Tibial nerve (tissue), 4 donors: Measurements from ENCODE around the gene TACO1. TPM values are rescaled to one million over a fixed set of nuclear protein-coding genes. Genes with fewer than 3 reads are reported as not detected.

Source experiments
- DNase-seq, 2 donors: peaks; one replicate each; pipeline ENCODE4 v3.0.0-alpha.2; 2019; ENCODE audit warnings: low spot score in 2 of 2
- H3K27ac ChIP-seq, 4 donors: fragments of 200-600 bp; sonication (generic) in 3 of 4; one replicate each; pipeline ENCODE4 v1.5.1; 2017 to 2019; ENCODE audit warnings: mild to moderate bottlenecking in 1 of 4
- H3K27me3 ChIP-seq, 2 donors: fragments of 200-600 bp; sonication (generic) in 1 of 2; one replicate each; pipeline versions ENCODE4 v1.5.1 to v1.6.0; 2017 to 2019
- H3K36me3 ChIP-seq, 3 donors: fragments of 200-600 bp; sonication (generic); one replicate each; pipeline ENCODE4 v1.5.1; 2018 to 2019
- H3K4me1 ChIP-seq, 4 donors: fragments of 200-600 bp; sonication (generic) in 3 of 4; one replicate each; pipeline ENCODE4 v1.5.1; 2017 to 2019
- H3K4me3 ChIP-seq, 4 donors: fragments of 200-600 bp; sonication (generic) in 3 of 4; one replicate each; pipeline ENCODE4 v1.5.1; 2017 to 2019; ENCODE audit warnings: mild to moderate bottlenecking in 1 of 4, moderate library complexity in 1 of 4
- H3K9me3 ChIP-seq, 4 donors: fragments of 200-600 bp; sonication (generic) in 3 of 4; one replicate each; pipeline ENCODE4 v1.5.1; 2017 to 2019
- EP300 ChIP-seq, 2 donors: sonication (generic); formaldehyde crosslinking; IDR thresholded peaks; one replicate each; pipeline ENCODE4 v1.6.1; 2017; ENCODE audit warnings: antibody characterized with exemption in 2 of 2, mild to moderate bottlenecking in 1 of 2
- POLR2A ChIP-seq, 2 donors: fragments of 450-650 bp; IDR thresholded peaks; one replicate each; pipeline ENCODE4 v1.6.1; 2017; ENCODE audit warnings: antibody characterized with exemption in 2 of 2, mild to moderate bottlenecking in 2 of 2, moderate library complexity in 2 of 2
- WGBS, 2 donors: methylation state at CpG; one replicate each; pipeline ENCODE4 v1.1.5; 2018; 5-methylcytosine and 5-hydroxymethylcytosine counted together
- total RNA-seq, 4 donors: library from RNA; depleted of rRNA; stranded (reverse); fragments of >200 nt; gene quantifications; one replicate each; pipeline ENCODE4 v1.1.0, GENCODE V29; 2016
- TF ChIP-seq, protein P1 (sequence below), 5 experiments: fragments of 200-600 bp in 3 of 5; fragments of 450-650 bp in 2 of 5; sonication (generic) in 3 of 5; IDR thresholded peaks; one replicate each; pipeline ENCODE4 v1.5.1; 2016 to 2019; ENCODE audit warnings: antibody characterized with exemption in 5 of 5, mild to moderate bottlenecking in 3 of 5, moderate library complexity in 2 of 5

The TACO1 gene
- total RNA-seq, 4 donors from 2014 or later, result 9.8 to 18.0 (median 13.3) TPM

DNA sequence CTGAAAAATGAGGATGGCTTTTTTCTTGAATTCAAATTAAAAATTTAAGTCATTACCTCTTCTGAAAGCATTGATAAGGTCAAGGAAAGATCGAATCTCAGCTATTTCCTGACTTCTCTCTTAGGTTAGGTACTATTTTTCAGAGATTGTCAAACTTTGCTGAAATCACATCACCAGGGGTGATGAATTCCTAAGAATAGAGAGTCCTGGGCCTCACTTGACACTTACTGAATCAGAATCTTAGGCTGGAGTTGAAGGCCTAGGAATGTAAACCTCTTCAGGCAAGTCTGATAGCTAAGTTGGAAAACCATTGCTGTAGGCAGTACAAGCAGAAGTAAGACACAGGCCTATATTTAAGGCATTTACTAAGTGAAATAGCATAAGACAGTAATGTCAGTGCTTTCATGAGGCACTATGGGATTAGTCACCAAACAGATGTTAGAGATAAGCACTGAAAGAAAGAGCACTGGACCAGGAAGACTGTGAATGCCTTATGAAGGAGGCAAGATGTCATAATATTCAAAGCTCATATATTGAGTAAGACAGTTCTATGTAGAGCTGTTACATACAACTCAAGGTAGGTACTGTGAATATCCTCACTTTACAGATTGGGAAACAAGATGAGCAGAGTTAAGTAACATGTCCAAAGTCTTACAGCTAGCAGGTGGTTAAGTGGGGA lies 28.9 kb upstream of the TACO1 start:
- Histone ChIP-seq H3K9me3 (no peaks in the 10 kb centered on the region), H3K27ac (no peak overlapping the region), H3K36me3 (no peaks in the 10 kb centered on the region), H3K27me3 (no peaks in the 10 kb centered on the region), H3K4me3 (no peak overlapping the region), H3K4me1 (peaks cover 0 to 14% (median 0%) of the 10 kb centered on the region in 4 donors)
- 92 to 94% methylated on average over 1 of the region's 1 CpG for WGBS, 2 donors
- DNase-seq, result no peak
- TF ChIP-seq, protein P1, sequence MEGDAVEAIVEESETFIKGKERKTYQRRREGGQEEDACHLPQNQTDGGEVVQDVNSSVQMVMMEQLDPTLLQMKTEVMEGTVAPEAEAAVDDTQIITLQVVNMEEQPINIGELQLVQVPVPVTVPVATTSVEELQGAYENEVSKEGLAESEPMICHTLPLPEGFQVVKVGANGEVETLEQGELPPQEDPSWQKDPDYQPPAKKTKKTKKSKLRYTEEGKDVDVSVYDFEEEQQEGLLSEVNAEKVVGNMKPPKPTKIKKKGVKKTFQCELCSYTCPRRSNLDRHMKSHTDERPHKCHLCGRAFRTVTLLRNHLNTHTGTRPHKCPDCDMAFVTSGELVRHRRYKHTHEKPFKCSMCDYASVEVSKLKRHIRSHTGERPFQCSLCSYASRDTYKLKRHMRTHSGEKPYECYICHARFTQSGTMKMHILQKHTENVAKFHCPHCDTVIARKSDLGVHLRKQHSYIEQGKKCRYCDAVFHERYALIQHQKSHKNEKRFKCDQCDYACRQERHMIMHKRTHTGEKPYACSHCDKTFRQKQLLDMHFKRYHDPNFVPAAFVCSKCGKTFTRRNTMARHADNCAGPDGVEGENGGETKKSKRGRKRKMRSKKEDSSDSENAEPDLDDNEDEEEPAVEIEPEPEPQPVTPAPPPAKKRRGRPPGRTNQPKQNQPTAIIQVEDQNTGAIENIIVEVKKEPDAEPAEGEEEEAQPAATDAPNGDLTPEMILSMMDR (IDR thresholded peaks at IDR 0.05), result no peak
- TF ChIP-seq EP300 (IDR thresholded peaks at IDR 0.05) (no peak), POLR2A (IDR thresholded peaks at IDR 0.05) (no peak)

DNA sequence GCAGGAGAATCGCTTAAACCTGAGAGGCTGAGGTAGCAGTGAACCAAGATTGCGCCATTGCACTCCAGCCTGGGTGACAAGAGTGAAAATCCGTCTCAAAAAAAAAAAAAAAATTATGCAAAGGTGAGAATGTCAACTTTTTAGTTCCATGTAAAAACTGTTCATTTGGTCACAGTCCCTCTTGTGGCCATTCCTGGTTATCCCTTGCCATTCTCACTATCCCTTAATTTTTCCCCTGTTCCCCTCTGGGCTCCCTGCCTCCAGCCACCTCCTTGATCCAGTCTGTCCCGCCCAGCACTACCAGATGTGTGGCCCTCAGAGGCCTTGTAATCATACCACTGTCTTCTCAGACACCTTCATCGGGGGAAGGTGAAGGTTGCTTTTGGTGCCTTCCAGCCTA lies 27.1 kb upstream of the TACO1 start:
- Histone ChIP-seq H3K9me3 (no peaks in the 10 kb centered on the region), H3K36me3 (peaks cover 0 to 4% (median 0%) of the 10 kb centered on the region in 3 donors), H3K27me3 (no peaks in the 10 kb centered on the region), H3K27ac (no peak overlapping the region), H3K4me1 (peaks cover 0 to 4% (median 0%) of the 10 kb centered on the region in 4 donors), H3K4me3 (no peak overlapping the region)
- WGBS, 2 donors, result 79% methylated on average over 5 of the region's 5 CpGs
- DNase-seq, result no peak
- TF ChIP-seq EP300 (IDR thresholded peaks at IDR 0.05), result no peak
- TF ChIP-seq POLR2A (IDR thresholded peaks at IDR 0.05), result no peak
- TF ChIP-seq, protein P1 (IDR thresholded peaks at IDR 0.05), result peak in 2 of 5 experiments; percentile 9 to 16

DNA sequence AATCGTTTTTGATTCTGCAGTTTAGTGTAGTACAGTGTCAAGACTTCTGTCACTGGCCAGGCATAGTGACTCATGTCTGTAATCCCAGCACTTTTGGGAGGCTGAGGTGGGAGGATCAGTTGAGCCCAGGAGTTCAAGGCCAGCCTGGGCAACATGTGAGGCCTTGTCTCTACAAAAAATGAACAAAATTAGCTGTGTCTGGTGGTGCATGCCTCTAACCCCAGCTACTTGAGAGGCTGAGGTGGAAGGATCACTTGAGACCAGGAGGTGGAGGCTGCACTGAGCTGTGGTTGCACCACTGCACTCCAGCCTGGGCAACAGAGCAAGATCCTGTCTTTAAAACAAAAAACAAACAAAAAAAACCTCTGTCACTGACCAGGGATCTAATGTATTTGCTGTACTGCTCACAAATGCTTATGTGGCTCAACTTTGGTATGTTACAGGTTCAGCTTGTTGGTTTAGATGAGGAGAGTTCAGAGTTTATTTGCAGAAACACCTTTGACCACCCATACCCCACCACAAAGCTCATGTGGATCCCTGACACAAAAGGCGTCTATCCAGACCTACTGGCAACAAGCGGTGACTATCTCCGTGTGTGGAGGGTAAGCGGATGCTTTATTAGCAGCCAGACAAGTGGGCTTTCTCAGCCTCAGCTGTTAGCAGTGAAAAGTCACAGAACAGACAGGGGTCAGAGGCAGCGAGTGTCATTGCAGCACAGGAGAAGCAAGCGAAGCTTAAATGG lies 22.5 kb upstream of the TACO1 start:
- WGBS, 2 donors, result 75 to 76% methylated on average over 7 of the region's 7 CpGs
- DNase-seq, result no peak
- no peaks in the 10 kb centered on the region for H3K9me3 ChIP-seq
- no peak overlapping the region for H3K4me3 ChIP-seq
- no peaks in the 10 kb centered on the region for H3K27me3 ChIP-seq
- TF ChIP-seq, protein P1 (IDR thresholded peaks at IDR 0.05), result no peak
- no peak for TF ChIP-seq EP300 (IDR thresholded peaks at IDR 0.05)
- no peak for TF ChIP-seq POLR2A (IDR thresholded peaks at IDR 0.05)
- H3K27ac ChIP-seq, result no peak overlapping the region
- peaks cover 0 to 46% (median 0%) of the 10 kb centered on the region in 3 donors for H3K36me3 ChIP-seq
- H3K4me1 ChIP-seq, result no peaks in the 10 kb centered on the region

DNA sequence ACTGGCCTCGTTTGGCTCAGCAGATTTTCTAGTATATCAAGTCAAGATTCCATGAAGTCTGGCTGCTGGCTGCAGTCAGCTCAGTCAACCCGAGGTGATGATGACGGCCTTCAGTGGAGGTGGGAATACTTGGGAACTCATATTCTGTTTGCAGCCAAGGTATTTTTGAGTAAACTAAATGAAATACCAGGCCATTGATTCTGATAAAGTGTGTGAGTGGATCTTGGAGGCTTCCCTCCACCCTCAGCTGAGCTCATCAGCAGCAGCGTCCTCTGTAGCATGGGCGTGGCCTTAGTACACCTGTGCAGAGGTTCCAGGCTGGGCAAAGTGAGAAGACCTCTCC lies 22.0 kb upstream of the TACO1 start:
- Histone ChIP-seq H3K4me1 (no peaks in the 10 kb centered on the region), H3K27ac (no peak overlapping the region), H3K4me3 (no peak overlapping the region), H3K36me3 (peaks cover 0 to 52% (median 4%) of the 10 kb centered on the region in 3 donors), H3K9me3 (no peaks in the 10 kb centered on the region), H3K27me3 (no peaks in the 10 kb centered on the region)
- DNase-seq, result no peak
- WGBS, 2 donors, result 76 to 79% methylated on average over 5 of the region's 5 CpGs
- TF ChIP-seq, protein P1 (IDR thresholded peaks at IDR 0.05), result no peak
- TF ChIP-seq EP300 (IDR thresholded peaks at IDR 0.05), result no peak
- TF ChIP-seq POLR2A (IDR thresholded peaks at IDR 0.05), result no peak

DNA sequence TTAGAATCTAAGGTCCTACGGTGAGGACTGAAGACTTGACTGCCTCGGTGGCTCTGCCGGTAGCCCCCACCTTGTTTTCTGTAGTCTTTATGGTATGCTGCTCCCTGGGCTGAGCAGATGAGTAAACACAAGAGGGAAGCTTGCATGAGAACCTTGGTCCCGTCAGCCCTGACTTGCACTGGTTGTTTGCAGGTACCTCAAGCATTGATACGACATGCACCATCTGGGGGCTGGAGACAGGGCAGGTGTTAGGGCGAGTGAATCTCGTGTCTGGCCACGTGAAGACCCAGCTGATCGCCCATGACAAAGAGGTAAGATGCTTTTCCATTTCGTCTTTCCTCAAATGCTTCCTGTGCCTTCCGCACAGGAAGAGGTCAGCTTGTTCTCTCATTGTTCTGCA lies 21.1 kb upstream of the TACO1 start:
- 75 to 79% methylated on average over 11 of the region's 11 CpGs for WGBS, 2 donors
- Histone ChIP-seq H3K27me3 (no peaks in the 10 kb centered on the region), H3K36me3 (peaks cover 0 to 60% (median 4%) of the 10 kb centered on the region in 3 donors), H3K9me3 (no peaks in the 10 kb centered on the region), H3K27ac (no peak overlapping the region), H3K4me3 (no peak overlapping the region), H3K4me1 (no peaks in the 10 kb centered on the region)
- DNase-seq, result no peak
- TF ChIP-seq POLR2A (IDR thresholded peaks at IDR 0.05), result no peak
- TF ChIP-seq EP300 (IDR thresholded peaks at IDR 0.05), result no peak
- TF ChIP-seq, protein P1 (IDR thresholded peaks at IDR 0.05), result no peak
